DMS114 treated with DMSO at 0.1 percent for 48 hours (cell line): ENCODE measurements around the gene PTPRM.

Experiments used
- DNase-seq: peaks from one replicate; lab custom pipeline; 2025; ENCODE audit not compliant: unreplicated experiment; lab: John Stamatoyannopoulos, UW

The PTPRM gene

GRCh38 chr18:8339952-8340351 is 772.8 kb downstream of the PTPRM start:
- DNase-seq, result no peak

DNA sequence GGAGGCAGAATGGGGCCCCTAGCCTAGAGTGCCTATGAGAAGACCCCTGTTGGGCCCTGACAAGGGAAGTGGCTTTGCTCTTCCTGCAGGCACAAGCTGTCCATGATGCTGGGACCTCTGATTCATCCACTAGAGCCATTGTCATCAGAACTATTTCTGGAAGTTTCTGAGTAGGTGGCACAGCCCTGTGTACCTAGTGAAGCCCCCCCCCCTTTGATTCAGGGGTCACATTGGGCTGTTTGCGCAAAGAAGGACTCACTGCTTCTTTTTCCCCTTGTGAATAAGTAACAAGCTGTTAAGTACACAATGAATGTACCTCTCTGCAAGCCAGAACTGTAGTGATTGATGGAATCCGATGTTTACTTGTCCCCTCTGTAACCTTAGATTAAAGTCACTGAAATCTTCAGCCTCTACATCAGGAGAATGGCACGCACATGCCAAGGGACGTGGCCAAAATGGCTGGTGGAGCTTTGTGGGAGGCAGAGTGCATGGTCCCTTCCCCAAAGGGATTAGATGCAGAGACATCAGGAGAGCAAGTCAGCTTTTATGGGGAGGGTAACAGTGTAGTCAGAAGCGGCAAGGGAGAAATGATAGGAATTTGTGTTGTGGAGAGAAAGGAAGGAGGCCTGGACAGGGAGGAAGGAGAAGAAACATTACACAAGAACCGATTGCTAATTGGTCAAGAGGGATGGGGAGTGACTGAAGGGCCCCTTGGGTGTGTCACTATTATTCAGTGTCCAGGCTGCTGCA is 774.5 kb downstream of the PTPRM start:
- DNase-seq, result no peak

DNA sequence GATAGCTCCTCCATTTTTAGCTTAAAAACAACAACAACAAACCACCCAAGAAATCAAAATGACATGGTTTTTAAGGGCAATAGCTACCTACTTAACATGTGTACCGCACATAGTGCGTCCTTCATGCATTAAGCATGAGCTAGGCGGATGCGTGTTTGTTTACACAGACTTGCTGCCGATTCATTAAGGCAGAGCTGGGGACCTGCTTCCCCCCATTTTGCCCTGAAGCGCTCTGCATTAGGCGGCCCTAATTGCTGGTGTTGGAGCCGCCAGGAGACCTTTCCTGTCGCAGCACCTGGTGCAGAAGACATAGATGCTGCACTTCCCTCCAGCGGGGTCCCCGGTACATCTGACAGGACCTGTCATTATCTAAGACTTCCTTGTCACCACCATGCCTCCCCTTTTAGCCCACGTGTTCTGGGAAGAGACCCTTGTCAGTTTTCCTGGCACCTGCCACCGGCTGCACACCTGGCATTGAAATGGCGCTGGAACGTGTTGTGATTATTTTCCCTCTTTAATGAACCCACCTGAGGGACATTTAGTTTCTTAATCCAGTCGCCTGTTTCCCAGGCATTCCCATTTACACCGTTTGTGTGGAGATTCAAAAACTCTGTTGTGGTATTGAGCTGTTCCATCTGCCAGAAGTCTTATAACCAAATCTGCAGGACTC is 781.1 kb downstream of the PTPRM start:
- DNase-seq, result no peak

DNA sequence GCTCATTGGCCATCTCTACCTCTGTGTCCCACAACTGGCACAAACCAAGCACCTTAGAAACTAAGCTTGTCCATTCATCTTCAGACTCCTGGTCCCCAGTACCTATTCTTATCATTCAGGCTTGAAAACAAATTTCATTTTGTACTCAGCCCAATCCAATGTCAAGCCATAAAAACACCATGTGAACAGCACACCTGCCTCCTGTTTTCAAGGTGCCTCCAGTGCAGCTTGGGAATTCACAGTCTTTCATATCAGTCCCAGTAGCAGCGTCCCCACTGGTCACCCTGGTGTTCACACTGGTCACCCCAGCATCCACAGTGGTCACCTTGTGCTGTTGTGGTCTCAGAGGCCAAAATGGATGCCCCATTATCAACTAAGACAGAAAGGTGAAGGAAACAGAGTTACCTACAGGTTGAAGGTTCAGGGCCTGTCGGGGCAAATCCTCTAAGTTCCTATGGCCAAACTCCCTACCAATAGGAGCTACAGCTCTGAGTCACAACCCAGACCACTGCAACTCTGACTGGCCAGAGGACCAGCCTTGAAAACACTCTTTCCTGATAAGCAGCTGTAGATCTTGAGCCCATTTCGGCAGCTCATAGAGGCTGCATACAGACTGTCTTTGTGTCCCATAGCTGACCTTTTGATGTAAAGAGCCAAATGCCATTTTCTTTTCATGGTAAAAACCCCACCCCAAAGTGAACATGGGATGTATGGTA is 782.6 kb downstream of the PTPRM start:
- DNase-seq, result no peak

DNA sequence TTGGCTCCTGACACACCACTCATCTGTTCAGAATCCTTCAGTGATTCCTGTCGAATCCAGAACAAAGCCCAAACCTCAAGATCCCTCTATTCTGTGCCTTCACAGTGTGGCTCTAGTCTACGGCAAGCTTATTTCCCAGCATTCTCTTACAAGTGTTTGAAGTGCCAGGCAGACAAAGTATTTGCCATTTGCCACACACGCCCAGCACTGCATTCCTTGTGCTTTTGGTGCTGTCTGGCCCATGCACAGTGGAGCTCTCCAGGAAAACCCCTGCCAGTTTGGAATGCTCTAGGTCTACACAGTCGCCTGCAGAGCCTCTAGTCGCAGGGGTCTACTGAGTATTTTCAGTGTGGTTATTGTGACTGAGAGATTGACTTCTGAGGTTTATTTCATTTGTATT is 783.5 kb downstream of the PTPRM start:
- no peak for DNase-seq

DNA sequence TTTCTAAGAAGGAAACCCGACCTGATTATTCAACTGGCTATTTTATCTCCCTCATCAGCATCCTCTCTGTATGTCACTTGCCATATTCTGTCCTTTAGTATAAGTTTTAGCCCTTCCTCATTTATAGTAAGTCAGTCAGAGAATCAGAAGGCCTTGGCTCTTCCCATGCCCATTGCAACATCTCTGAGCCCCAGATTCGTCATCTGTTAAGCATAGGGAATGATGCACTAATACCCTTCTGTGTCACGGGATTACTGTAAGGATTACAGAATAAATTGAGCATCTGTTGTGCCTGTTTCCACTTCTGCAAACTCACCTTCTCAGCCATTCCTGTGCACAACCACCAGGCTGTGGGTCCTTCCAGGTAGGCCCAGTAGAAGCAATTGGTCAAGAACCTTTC is 784.0 kb downstream of the PTPRM start:
- no peak for DNase-seq

DNA sequence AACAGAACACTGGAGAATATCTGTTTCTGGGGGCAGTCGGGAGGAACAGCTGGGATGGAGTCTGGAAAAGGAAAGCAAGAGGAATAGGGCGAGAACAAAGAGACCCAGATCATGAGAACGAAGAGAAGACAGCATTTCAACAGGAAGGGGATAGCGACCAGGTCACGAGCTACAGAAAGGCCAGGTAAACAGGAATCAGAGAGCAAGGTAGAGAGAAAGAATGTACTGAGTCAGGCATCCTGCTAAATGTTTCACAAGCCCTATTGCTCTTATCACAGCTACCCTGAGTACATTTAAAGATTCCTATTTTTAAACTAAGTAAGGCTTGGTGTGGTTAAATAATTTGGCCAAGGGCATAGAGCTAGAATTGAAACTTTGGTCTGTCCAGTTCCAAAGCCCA is 787.2 kb downstream of the PTPRM start:
- no peak for DNase-seq

GRCh38 chr18:8356001-8356400 is 788.9 kb downstream of the PTPRM start:
- DNase-seq, result no peak

DNA sequence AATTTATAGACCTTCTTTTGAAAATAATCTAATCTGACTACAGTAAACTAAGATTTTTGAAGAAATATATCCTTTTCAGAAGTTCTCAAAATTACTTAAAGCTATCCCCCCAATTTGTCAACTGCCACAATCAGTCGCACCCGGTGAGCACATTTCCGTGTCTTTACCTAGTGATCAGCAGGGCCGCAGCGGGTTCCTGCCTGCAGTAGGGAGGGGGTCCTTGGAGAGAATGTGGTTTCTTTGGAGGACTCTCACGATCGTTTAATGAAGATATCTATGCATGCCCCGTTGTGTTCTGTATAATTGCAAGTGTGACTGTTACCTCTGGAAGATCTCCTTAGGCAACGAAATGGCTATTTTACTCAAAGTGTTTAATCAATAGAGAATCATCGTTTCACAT is 790.2 kb downstream of the PTPRM start:
- DNase-seq, result no peak

- no peak for DNase-seq
Measured at GRCh38 chr18:8358033-8358765, 791.1 kb downstream of the PTPRM start.

GRCh38 chr18:8359076-8359475 is 792.0 kb downstream of the PTPRM start:
- no peak for DNase-seq

DNA sequence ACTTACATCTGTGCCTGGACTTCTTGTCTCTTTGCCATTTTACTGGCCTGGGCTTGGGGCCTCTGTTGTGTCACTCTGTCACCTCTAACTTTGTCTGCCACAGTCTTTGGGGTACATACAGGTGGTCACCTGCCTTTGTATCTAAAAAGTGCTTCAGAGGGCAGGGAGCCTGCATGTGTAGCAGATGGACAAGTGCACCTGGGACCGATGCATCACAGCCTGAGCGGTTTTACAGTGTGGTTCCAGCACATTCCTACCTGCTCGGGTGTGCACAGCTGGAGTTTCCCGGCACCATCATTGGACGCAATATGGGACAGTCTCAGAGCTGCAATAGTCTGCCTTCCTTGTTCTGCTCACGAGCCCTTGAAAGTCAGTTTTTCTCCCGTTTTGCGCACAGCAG is 792.4 kb downstream of the PTPRM start:
- DNase-seq, result no peak

- no peak for DNase-seq
Measured at GRCh38 chr18:8361941-8362471, 794.9 kb downstream of the PTPRM start.

DNA sequence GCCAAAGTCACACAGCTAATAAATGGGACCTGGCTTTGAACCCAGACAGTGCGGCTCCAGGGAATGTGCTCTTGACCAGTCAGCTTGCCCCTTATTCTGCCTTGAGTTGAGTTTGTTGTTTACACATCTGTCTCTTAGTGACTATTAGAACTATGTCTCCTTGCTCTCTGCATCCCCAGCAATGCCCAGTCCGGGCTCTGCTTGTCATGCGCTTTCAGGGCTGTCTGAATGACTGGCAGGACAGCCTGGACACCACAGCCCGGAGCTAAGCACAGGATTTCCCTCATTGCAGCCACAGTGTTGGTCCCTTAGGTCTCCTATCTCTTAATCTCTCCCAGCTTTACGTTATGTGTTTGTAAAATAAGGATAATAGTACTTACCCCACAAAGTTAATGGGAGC is 795.7 kb downstream of the PTPRM start:
- no peak for DNase-seq

- DNase-seq, result no peak
Measured at GRCh38 chr18:8364385-8364784, 797.3 kb downstream of the PTPRM start.

GRCh38 chr18:8365006-8365405 is 797.9 kb downstream of the PTPRM start:
- DNase-seq, result no peak

- DNase-seq, result no peak
Measured at GRCh38 chr18:8365528-8365927, 798.4 kb downstream of the PTPRM start.

DNA sequence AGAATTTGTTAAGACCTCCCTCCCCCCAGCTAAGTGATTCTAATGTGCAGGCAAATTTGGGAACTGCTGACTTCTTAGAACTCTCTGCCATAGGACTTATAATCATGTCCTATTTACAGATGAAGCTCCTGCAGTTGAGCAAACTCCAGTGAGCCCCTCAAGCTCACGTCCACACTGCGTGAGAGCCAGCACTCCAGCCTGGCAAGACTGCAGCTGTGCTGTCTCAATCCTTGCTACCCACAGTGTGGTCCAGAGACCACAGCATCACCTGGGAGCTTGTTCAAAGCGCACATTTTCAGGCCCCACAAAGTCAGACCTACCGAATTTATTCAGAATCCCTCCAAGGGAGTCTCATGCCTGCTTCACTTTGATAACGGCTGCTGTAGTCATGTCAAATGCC is 799.0 kb downstream of the PTPRM start:
- DNase-seq, result no peak

DNA sequence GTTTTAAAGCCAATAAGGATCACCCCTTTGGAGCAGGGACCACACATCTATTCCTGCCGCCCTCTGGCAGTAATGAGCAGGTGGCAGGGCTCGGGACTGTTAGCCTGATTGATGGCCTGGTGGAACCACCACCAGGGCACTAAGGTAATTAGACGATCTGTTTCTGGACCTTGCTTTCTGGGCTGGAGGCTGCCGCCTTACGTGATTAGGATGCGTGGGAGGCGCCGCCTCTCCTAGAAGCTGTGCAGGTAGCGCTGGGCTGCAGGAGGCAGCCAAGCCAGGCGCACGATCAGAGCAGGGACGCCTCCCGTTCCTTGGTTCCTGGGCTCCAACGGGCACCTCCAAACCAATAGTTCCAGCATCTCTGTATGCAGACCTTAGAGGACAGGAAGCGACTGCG is 799.5 kb downstream of the PTPRM start:
- no peak for DNase-seq

GRCh38 chr18:8367217-8367988 is 800.3 kb downstream of the PTPRM start:
- DNase-seq, result no peak
